ENCODE measurements around the gene RBM17.
"Not testable (repeated sequence)": the region's sequence is repeated elsewhere in the genome, so short reads cannot be mapped to it uniquely, and the experiment has no call there.

RBM17 gene, protein sequence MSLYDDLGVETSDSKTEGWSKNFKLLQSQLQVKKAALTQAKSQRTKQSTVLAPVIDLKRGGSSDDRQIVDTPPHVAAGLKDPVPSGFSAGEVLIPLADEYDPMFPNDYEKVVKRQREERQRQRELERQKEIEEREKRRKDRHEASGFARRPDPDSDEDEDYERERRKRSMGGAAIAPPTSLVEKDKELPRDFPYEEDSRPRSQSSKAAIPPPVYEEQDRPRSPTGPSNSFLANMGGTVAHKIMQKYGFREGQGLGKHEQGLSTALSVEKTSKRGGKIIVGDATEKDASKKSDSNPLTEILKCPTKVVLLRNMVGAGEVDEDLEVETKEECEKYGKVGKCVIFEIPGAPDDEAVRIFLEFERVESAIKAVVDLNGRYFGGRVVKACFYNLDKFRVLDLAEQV

GRCh38 chr10:6088721-6089333 is at the start of gene RBM17:
RBM17 (plus strand) TSS chr10:6089034; CDS start chr10:6097066, 8,032 bp downstream.
- peak within 1 kb of the TSS; percentile 61 for H3K4me3 ChIP-seq (ENCODE audit: low read length)
- peak within 1 kb of the TSS; percentile 72 for H3K9ac ChIP-seq (ENCODE audit: low read length)
- no peaks in the 10 kb centered on the region for H3K36me3 ChIP-seq (ENCODE audit: control insufficient read depth, insufficient read depth, low read length)
- no peaks in the 10 kb centered on the region for H3K9me3 ChIP-seq (ENCODE audit: control insufficient read depth, low read length)
- H3K4me1 ChIP-seq (ENCODE audit: control insufficient read depth, insufficient read depth, low read length), result peaks cover 14% of the 10 kb centered on the region
- H3K27me3 ChIP-seq (ENCODE audit: control insufficient read depth, insufficient read depth, low read length), result no peaks in the 10 kb centered on the region

DNA sequence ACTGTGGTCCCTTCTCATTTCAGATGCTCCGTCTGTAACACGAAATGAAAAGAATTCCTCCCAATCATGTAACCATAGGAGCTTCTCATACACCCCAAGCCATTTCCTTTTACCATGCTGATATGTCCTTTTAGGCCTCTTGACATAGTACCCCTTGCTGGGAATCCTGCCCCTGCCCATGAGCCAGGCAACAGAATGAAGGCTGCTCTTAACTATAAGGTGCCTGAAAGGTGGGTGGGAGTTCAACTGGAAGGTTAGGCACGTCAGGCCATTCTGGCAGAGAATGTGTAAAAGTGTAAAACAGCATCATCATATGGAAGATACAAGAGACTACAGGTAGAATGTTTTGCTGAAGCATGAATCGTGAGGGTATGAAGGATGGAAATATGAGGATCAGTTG is 49.1 kb upstream of the RBM17 start:
- Histone ChIP-seq H3K4me3 (ENCODE audit: low read length) (no peak overlapping the region), H3K36me3 (ENCODE audit: control insufficient read depth, insufficient read depth, low read length) (no peaks in the 10 kb centered on the region), H3K9me3 (ENCODE audit: control insufficient read depth, low read length) (no peaks in the 10 kb centered on the region), H3K9ac (ENCODE audit: low read length) (no peak overlapping the region), H3K4me1 (ENCODE audit: control insufficient read depth, insufficient read depth, low read length) (no peaks in the 10 kb centered on the region), H3K27me3 (ENCODE audit: control insufficient read depth, insufficient read depth, low read length) (no peaks in the 10 kb centered on the region)

DNA sequence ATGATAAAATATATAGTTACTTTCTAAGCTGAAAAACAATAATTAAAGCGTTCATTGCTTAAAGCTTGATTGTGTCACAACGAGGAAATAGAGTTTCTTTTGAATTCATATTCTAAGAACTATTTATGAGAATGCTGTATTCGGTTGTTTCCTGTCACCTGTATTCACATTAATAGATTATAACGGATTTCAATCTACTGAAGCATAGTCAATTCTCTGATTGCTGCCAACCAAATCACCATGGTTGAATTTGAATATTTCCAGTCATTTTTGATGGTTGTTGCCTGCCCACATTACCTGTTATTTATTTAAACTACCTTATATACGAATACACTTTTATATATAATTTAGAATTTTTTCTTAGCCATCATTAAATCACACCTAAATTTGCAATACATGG is 48.6 kb upstream of the RBM17 start:
- Histone ChIP-seq H3K27me3 (ENCODE audit: control insufficient read depth, insufficient read depth, low read length) (no peaks in the 10 kb centered on the region), H3K9ac (ENCODE audit: low read length) (no peak overlapping the region), H3K4me1 (ENCODE audit: control insufficient read depth, insufficient read depth, low read length) (no peaks in the 10 kb centered on the region), H3K9me3 (ENCODE audit: control insufficient read depth, low read length) (no peaks in the 10 kb centered on the region), H3K36me3 (ENCODE audit: control insufficient read depth, insufficient read depth, low read length) (no peaks in the 10 kb centered on the region), H3K4me3 (ENCODE audit: low read length) (no peak overlapping the region)

- H3K4me3 ChIP-seq (ENCODE audit: low read length); H3K36me3 ChIP-seq (ENCODE audit: control insufficient read depth, insufficient read depth, low read length); H3K4me1 ChIP-seq (ENCODE audit: control insufficient read depth, insufficient read depth, low read length); H3K27me3 ChIP-seq (ENCODE audit: control insufficient read depth, insufficient read depth, low read length); H3K9ac ChIP-seq (ENCODE audit: low read length); H3K9me3 ChIP-seq (ENCODE audit: control insufficient read depth, low read length): not testable (repeated sequence)
These were observed 45.5 kb upstream of the RBM17 start for GRCh38 chr10:6043377-6043776.

DNA sequence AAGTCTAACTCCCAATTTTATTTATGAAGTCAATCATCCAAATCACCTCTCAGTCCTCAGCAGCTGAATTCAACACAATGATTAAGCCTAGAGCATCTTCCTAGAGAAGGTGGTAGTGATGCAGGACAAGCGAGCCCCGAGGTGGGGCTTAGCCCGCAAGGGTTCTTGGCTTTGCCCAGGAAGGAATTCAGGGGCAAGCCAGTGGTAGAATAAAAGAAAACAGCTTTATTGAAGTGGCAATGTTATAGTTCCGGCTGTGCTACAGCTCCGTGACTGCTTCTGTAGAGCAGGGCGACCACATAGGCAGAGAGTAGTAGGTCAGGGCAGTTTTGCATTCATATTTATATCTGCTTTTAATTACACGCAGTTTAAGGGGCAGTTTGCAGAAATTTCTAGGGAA is 44.8 kb upstream of the RBM17 start:
- no peaks in the 10 kb centered on the region for H3K36me3 ChIP-seq (ENCODE audit: control insufficient read depth, insufficient read depth, low read length)
- no peaks in the 10 kb centered on the region for H3K27me3 ChIP-seq (ENCODE audit: control insufficient read depth, insufficient read depth, low read length)
- H3K4me1 ChIP-seq (ENCODE audit: control insufficient read depth, insufficient read depth, low read length), result no peaks in the 10 kb centered on the region
- H3K4me3 ChIP-seq (ENCODE audit: low read length), result no peak overlapping the region
- no peak overlapping the region for H3K9ac ChIP-seq (ENCODE audit: low read length)
- no peaks in the 10 kb centered on the region for H3K9me3 ChIP-seq (ENCODE audit: control insufficient read depth, low read length)

DNA sequence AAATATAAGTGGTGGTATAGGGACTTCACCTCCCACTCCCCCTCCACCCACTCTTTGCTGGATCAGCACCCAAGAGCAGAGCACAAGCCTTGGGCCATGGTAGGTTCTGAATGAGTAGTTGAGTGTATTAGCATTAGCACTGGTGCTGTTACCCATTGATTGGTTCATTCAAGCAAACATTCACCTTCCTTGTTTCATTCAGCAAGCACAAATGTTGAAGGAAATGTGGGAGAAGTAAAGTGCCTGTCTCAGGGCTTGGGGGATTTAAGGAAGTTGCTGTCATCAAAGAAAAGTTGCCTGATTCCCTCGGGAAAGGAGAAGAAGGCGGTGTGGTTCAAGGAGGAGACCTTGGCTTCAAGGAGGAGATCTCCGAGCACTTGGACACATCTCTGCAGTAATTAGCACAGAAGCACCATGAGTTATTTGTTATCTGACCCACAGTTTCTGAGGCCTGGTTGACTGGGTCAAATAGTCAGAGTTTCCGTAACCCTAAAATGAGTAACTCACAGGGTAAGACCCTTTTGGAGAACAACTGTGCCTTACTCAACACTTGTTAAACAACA is 44.0 kb upstream of the RBM17 start:
- no peaks in the 10 kb centered on the region for H3K4me1 ChIP-seq (ENCODE audit: control insufficient read depth, insufficient read depth, low read length)
- H3K36me3 ChIP-seq (ENCODE audit: control insufficient read depth, insufficient read depth, low read length), result no peaks in the 10 kb centered on the region
- no peaks in the 10 kb centered on the region for H3K9me3 ChIP-seq (ENCODE audit: control insufficient read depth, low read length)
- no peaks in the 10 kb centered on the region for H3K27me3 ChIP-seq (ENCODE audit: control insufficient read depth, insufficient read depth, low read length)
- no peak overlapping the region for H3K4me3 ChIP-seq (ENCODE audit: low read length)
- H3K9ac ChIP-seq (ENCODE audit: low read length), result no peak overlapping the region

GRCh38 chr10:6045314-6045848 is 43.5 kb upstream of the RBM17 start:
- no peaks in the 10 kb centered on the region for H3K36me3 ChIP-seq (ENCODE audit: control insufficient read depth, insufficient read depth, low read length)
- H3K4me1 ChIP-seq (ENCODE audit: control insufficient read depth, insufficient read depth, low read length), result peaks cover 1% of the 10 kb centered on the region
- H3K4me3 ChIP-seq (ENCODE audit: low read length), result no peak overlapping the region
- H3K9ac ChIP-seq (ENCODE audit: low read length), result no peak overlapping the region
- H3K27me3 ChIP-seq (ENCODE audit: control insufficient read depth, insufficient read depth, low read length), result no peaks in the 10 kb centered on the region
- no peaks in the 10 kb centered on the region for H3K9me3 ChIP-seq (ENCODE audit: control insufficient read depth, low read length)

DNA sequence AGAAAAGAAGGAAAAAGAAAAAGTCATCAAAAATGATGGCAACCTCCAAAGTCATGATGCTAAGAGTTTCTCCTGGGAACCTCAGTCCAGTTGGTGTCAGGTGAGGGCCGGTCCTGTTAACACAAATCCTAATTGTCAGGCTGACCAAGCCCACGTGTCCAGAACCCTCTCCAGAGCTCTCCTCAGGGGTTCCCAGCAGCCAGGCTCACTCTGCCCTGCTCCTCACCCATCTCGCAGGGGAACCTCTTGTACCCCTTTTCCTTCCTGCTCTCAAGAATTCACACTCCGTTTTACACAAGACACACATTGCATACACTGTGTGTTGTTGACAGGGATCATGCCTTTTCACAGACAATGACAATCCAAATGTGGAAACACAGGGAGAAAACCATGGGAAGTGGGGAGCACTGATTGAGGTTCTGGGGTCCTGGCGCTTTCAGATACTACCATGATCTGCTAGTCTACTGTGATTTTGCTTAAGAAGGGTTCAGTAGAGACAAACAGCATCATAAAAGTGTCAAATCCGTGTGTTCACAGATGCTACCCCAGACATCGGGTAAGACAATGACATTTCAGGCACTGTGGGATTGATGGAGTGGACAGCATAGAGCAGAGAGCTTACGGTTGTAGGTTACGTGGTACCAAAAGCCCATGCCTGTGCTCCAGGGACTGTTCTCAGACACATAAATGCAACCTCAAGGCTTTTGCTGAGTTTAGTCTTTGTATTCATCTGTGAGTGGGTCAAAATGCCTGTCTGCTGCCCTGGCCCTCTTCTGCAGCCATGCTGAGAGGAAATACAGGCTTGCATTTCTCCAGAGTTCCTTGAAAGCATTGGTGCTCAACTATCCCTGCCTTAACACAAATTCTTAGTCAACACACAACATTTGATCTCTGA is 42.7 kb upstream of the RBM17 start:
- H3K36me3 ChIP-seq (ENCODE audit: control insufficient read depth, insufficient read depth, low read length), result no peaks in the 10 kb centered on the region
- H3K4me1 ChIP-seq (ENCODE audit: control insufficient read depth, insufficient read depth, low read length), result peaks cover 4% of the 10 kb centered on the region
- no peaks in the 10 kb centered on the region for H3K27me3 ChIP-seq (ENCODE audit: control insufficient read depth, insufficient read depth, low read length)
- H3K9me3 ChIP-seq (ENCODE audit: control insufficient read depth, low read length), result no peaks in the 10 kb centered on the region
- H3K4me3 ChIP-seq (ENCODE audit: low read length), result no peak overlapping the region
- no peak overlapping the region for H3K9ac ChIP-seq (ENCODE audit: low read length)

GRCh38 chr10:6046773-6047611 is 41.8 kb upstream of the RBM17 start:
- Histone ChIP-seq H3K4me1 (ENCODE audit: control insufficient read depth, insufficient read depth, low read length) (peaks cover 4% of the 10 kb centered on the region), H3K27me3 (ENCODE audit: control insufficient read depth, insufficient read depth, low read length) (no peaks in the 10 kb centered on the region), H3K9ac (ENCODE audit: low read length) (no peak overlapping the region), H3K4me3 (ENCODE audit: low read length) (no peak overlapping the region), H3K9me3 (ENCODE audit: control insufficient read depth, low read length) (no peaks in the 10 kb centered on the region), H3K36me3 (ENCODE audit: control insufficient read depth, insufficient read depth, low read length) (no peaks in the 10 kb centered on the region)

GRCh38 chr10:6047847-6048246 is 41.0 kb upstream of the RBM17 start:
- no peaks in the 10 kb centered on the region for H3K9me3 ChIP-seq (ENCODE audit: control insufficient read depth, low read length)
- H3K4me1 ChIP-seq (ENCODE audit: control insufficient read depth, insufficient read depth, low read length), result peaks cover 10% of the 10 kb centered on the region
- no peaks in the 10 kb centered on the region for H3K36me3 ChIP-seq (ENCODE audit: control insufficient read depth, insufficient read depth, low read length)
- no peak overlapping the region for H3K9ac ChIP-seq (ENCODE audit: low read length)
- no peak overlapping the region for H3K4me3 ChIP-seq (ENCODE audit: low read length)
- H3K27me3 ChIP-seq (ENCODE audit: control insufficient read depth, insufficient read depth, low read length), result no peaks in the 10 kb centered on the region
